ENCODE data around the gene MIR17HG. TPM values are rescaled to one million over a fixed set of nuclear protein-coding genes. Genes with fewer than 3 reads are reported as not detected.

The MIR17HG gene
- total RNA-seq, 4 donors from 2014 or later: 2.2 to 5.7 (median 3.3) TPM

- H3K4me3 ChIP-seq: no peak overlapping the region
- no peaks in the 10 kb centered on the region for H3K36me3 ChIP-seq
- 33% methylated on average over 3 of the region's 3 CpGs for WGBS, 2 donors
- no peak for DNase-seq (ENCODE audit: low spot score in 2 of 2)
- H3K4me1 ChIP-seq: peaks cover 0 to 9% (median 0%) of the 10 kb centered on the region in 4 donors
- H3K27ac ChIP-seq: no peak overlapping the region
- no peaks in the 10 kb centered on the region for H3K9me3 ChIP-seq
- TF ChIP-seq CTCF (IDR thresholded peaks at IDR 0.05): no peak
- no peak for TF ChIP-seq POLR2A (IDR thresholded peaks at IDR 0.05)
- TF ChIP-seq EP300 (IDR thresholded peaks at IDR 0.05): no peak
- no peaks in the 10 kb centered on the region for H3K27me3 ChIP-seq
Observed at GRCh38 chr13:91369441-91369831, 21.9 kb downstream of the MIR17HG start.

- 88% methylated on average over 2 of the region's 2 CpGs for WGBS, 2 donors
- H3K27me3 ChIP-seq: no peaks in the 10 kb centered on the region
- TF ChIP-seq POLR2A (IDR thresholded peaks at IDR 0.05): no peak
- no peak for TF ChIP-seq CTCF (IDR thresholded peaks at IDR 0.05)
- no peak for TF ChIP-seq EP300 (IDR thresholded peaks at IDR 0.05)
- H3K36me3 ChIP-seq: no peaks in the 10 kb centered on the region
- no peak overlapping the region for H3K4me3 ChIP-seq
- no peak for DNase-seq (ENCODE audit: low spot score in 2 of 2)
- H3K27ac ChIP-seq: no peak overlapping the region
- no peaks in the 10 kb centered on the region for H3K9me3 ChIP-seq
- H3K4me1 ChIP-seq: peaks cover 0 to 9% (median 0%) of the 10 kb centered on the region in 4 donors
Observed at GRCh38 chr13:91370501-91370900, 23.0 kb downstream of the MIR17HG start.

- no peak overlapping the region for H3K4me3 ChIP-seq
- no peak overlapping the region for H3K27ac ChIP-seq
- no peaks in the 10 kb centered on the region for H3K27me3 ChIP-seq
- TF ChIP-seq POLR2A (IDR thresholded peaks at IDR 0.05) (no peak), CTCF (IDR thresholded peaks at IDR 0.05) (no peak), EP300 (IDR thresholded peaks at IDR 0.05) (no peak)
- DNase-seq (ENCODE audit: low spot score in 2 of 2): no peak
- 71 to 80% methylated on average over 3 of the region's 3 CpGs for WGBS, 2 donors
- H3K9me3 ChIP-seq: no peaks in the 10 kb centered on the region
- no peaks in the 10 kb centered on the region for H3K36me3 ChIP-seq
- H3K4me1 ChIP-seq: peaks cover 0 to 9% (median 0%) of the 10 kb centered on the region in 4 donors
Observed at GRCh38 chr13:91372911-91373310, 25.4 kb downstream of the MIR17HG start.

GRCh38 chr13:91375116-91375729 is 27.7 kb downstream of the MIR17HG start:
- no peak for DNase-seq (ENCODE audit: low spot score in 2 of 2)
- H3K27me3 ChIP-seq: no peaks in the 10 kb centered on the region
- no peaks in the 10 kb centered on the region for H3K9me3 ChIP-seq
- 92% methylated on average over 4 of the region's 4 CpGs for WGBS, 2 donors
- H3K4me1 ChIP-seq: no peaks in the 10 kb centered on the region
- H3K4me3 ChIP-seq: no peak overlapping the region
- no peaks in the 10 kb centered on the region for H3K36me3 ChIP-seq
- no peak overlapping the region for H3K27ac ChIP-seq
- TF ChIP-seq CTCF (IDR thresholded peaks at IDR 0.05): peak in 3 of 5 experiments; percentile 24 to 30 (median 26)
- TF ChIP-seq EP300 (IDR thresholded peaks at IDR 0.05): no peak
- no peak for TF ChIP-seq POLR2A (IDR thresholded peaks at IDR 0.05)

- TF ChIP-seq CTCF (IDR thresholded peaks at IDR 0.05): peak in 3 of 5 experiments; percentile 14 to 28 (median 16)
- TF ChIP-seq POLR2A (IDR thresholded peaks at IDR 0.05): no peak
- no peak for TF ChIP-seq EP300 (IDR thresholded peaks at IDR 0.05)
- no peaks in the 10 kb centered on the region for H3K9me3 ChIP-seq
- H3K4me1 ChIP-seq: no peaks in the 10 kb centered on the region
Observed at GRCh38 chr13:91381371-91381770, 33.9 kb downstream of the MIR17HG start.

More at GRCh38 chr13:91381371-91381770, 33.9 kb downstream of the MIR17HG start:
- H3K27ac ChIP-seq: no peak overlapping the region
- no peaks in the 10 kb centered on the region for H3K36me3 ChIP-seq
- H3K4me3 ChIP-seq: no peak overlapping the region
- no peak for DNase-seq (ENCODE audit: low spot score in 2 of 2)
- H3K27me3 ChIP-seq: no peaks in the 10 kb centered on the region
